ENCODE data around the gene USP43.

Gene USP43

DNA sequence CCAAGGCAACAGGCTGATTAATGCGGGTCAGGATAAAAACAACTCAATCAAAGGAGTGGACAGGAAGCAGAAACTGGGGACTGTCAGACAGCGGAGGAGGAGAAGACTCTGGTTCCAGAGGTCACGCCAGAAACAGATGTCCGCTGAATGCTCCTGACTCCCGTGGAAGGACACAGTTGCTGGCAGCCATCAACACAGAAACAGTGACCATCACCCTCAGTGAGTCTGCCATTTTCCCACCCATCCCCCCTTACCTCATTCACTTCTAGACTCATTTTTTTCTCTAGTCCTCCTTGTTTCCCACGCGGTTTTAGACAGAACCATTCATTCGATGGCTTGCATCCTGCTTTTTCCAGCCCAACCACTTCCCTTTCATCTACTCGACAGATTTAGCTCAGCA lies 105.2 kb downstream of the USP43 start:
- Histone ChIP-seq H3K27me3 (replicated peaks; ENCODE audit: control insufficient read depth, insufficient read depth, low read length) (no peaks in the 10 kb centered on the region; the same call in 1 of the 2 replicates), H3K4me3 (replicated peaks; ENCODE audit: low read depth, low read length) (no peak overlapping the region), H3K36me3 (ENCODE audit: control insufficient read depth, insufficient read depth, low read length) (no peaks in the 10 kb centered on the region)
- TF ChIP-seq, protein P1, sequence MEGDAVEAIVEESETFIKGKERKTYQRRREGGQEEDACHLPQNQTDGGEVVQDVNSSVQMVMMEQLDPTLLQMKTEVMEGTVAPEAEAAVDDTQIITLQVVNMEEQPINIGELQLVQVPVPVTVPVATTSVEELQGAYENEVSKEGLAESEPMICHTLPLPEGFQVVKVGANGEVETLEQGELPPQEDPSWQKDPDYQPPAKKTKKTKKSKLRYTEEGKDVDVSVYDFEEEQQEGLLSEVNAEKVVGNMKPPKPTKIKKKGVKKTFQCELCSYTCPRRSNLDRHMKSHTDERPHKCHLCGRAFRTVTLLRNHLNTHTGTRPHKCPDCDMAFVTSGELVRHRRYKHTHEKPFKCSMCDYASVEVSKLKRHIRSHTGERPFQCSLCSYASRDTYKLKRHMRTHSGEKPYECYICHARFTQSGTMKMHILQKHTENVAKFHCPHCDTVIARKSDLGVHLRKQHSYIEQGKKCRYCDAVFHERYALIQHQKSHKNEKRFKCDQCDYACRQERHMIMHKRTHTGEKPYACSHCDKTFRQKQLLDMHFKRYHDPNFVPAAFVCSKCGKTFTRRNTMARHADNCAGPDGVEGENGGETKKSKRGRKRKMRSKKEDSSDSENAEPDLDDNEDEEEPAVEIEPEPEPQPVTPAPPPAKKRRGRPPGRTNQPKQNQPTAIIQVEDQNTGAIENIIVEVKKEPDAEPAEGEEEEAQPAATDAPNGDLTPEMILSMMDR (IDR thresholded peaks at IDR 0.05; ENCODE audit: insufficient read depth, low read length, poor library complexity, severe bottlenecking), result no peak
- DNase-seq (ENCODE audit: extremely low read depth, insufficient read length), result no peak

DNA sequence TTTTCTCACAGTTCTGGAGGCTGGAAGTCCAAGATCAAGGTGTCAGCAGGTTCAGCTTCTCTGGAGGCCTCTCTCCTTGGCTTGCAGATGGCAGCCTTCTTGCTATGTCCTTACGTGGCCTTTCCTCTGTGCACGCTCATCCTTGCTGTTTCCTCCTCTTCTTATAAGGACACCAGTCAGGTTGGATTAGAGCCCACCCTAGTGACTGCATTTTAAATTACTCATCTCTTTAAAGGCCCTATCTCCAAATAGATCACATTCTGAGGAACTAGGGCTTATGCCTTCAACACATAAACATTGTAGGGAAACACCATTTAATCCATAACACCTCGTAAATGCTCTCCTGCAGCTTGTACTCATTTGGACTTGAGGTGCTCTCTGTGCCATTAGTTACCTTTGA lies 109.8 kb downstream of the USP43 start:
- Histone ChIP-seq H3K36me3 (ENCODE audit: control insufficient read depth, insufficient read depth, low read length) (no peaks in the 10 kb centered on the region), H3K27me3 (replicated peaks; ENCODE audit: control insufficient read depth, insufficient read depth, low read length) (no peaks in the 10 kb centered on the region; the same call in 1 of the 2 replicates), H3K4me3 (replicated peaks; ENCODE audit: low read depth, low read length) (no peak overlapping the region)
- TF ChIP-seq, protein P1 (IDR thresholded peaks at IDR 0.05; ENCODE audit: insufficient read depth, low read length, poor library complexity, severe bottlenecking), result no peak
- DNase-seq (ENCODE audit: extremely low read depth, insufficient read length), result no peak

DNA sequence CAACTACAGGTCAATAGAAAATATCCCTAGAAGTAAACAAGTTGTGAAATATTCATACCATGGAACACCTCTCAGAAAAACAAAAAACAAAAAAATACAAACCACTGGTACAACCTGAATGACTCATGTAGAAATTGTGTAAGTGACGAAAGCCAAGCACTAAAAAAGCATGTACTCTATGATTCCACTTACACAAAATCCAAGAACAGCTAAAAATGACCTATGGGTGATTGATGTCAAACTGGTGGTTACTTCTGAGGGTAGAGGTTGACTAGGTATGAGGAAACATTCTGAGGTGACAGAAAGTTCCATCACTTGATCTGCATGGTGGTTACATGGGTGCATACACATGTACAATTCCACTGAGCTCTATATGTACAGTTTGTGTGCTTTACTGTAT lies 114.9 kb downstream of the USP43 start:
- no peak for DNase-seq (ENCODE audit: extremely low read depth, insufficient read length)
- H3K27me3 ChIP-seq (replicated peaks; ENCODE audit: control insufficient read depth, insufficient read depth, low read length), result no peaks in the 10 kb centered on the region
- TF ChIP-seq, protein P1 (IDR thresholded peaks at IDR 0.05; ENCODE audit: insufficient read depth, low read length, poor library complexity, severe bottlenecking), result no peak
- no peaks in the 10 kb centered on the region for H3K36me3 ChIP-seq (ENCODE audit: control insufficient read depth, insufficient read depth, low read length)
- H3K4me3 ChIP-seq (replicated peaks; ENCODE audit: low read depth, low read length), result no peak overlapping the region

DNA sequence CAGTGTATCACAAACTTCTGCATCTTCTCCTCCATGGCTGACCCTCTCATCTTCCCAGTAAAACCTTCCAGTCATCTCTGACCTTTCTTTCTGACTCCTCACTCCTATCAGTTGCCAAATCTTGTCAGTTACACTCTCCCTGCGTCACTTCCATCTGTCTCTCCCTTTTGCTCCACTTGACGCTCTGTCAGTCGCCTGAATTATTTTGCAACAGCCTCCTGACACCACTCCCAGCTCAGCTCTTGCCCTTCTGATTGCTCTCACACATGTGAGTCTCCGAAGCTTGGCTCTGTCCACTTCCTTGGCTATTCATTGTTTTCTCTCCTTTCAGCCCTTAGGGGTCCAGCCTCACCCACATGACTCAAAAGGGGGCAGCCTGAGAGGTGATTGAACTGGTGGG lies 118.3 kb downstream of the USP43 start:
- H3K27me3 ChIP-seq (replicated peaks; ENCODE audit: control insufficient read depth, insufficient read depth, low read length), result no peaks in the 10 kb centered on the region; the same call in 1 of the 2 replicates

DNA sequence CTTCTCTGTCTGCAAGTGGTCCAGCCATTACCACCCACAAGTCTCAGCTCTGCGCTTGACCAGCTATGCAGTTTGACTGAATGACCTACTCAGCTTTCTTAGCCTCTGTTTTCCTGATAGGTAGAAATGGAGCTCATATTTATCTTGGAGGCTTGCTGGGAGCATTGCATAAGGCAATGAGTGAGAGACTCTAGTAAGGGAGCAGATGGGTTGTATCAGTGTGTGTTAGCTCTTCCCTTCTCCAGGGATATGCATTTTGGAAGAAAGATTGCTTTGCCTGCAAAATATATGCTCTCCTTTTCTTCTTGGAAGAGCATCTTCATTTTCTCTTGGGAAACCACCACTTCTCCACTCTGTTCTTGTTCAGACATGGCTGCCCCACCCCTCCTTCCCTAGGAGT lies 120.0 kb downstream of the USP43 start:
- DNase-seq (ENCODE audit: extremely low read depth, insufficient read length), result no peak
- no peaks in the 10 kb centered on the region for H3K36me3 ChIP-seq (ENCODE audit: control insufficient read depth, insufficient read depth, low read length)
- TF ChIP-seq, protein P1 (IDR thresholded peaks at IDR 0.05; ENCODE audit: insufficient read depth, low read length, poor library complexity, severe bottlenecking), result no peak
- no peaks in the 10 kb centered on the region; the same call in 1 of the 2 replicates for H3K27me3 ChIP-seq (replicated peaks; ENCODE audit: control insufficient read depth, insufficient read depth, low read length)
- no peak overlapping the region for H3K4me3 ChIP-seq (replicated peaks; ENCODE audit: low read depth, low read length)

More for the DNA sequence above, 118.3 kb downstream of the USP43 start:
- no peak for DNase-seq (ENCODE audit: extremely low read depth, insufficient read length)
- H3K4me3 ChIP-seq (replicated peaks; ENCODE audit: low read depth, low read length), result no peak overlapping the region
- TF ChIP-seq, protein P1 (IDR thresholded peaks at IDR 0.05; ENCODE audit: insufficient read depth, low read length, poor library complexity, severe bottlenecking), result no peak
- no peaks in the 10 kb centered on the region for H3K36me3 ChIP-seq (ENCODE audit: control insufficient read depth, insufficient read depth, low read length)

DNA sequence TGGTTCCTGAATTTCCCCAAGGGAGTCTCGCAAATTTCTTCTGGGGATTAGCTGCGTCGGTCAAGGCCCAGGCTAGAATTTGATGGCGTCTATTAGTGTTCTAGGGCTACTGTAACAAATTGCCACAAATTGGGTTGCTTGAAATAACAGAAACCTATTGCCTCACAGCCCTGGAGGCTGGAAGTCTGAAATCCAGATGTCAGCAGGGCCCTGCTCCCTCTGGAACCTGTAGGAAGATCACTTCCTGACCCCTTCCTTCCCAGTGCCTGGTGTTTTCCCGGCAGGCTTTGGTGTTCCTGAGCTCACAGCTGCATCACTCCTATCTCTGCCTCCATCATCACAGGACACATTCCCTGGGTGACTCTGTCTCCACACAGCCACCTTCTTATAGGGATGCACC lies 121.7 kb downstream of the USP43 start:
- H3K36me3 ChIP-seq (ENCODE audit: control insufficient read depth, insufficient read depth, low read length), result no peaks in the 10 kb centered on the region
- H3K27me3 ChIP-seq (replicated peaks; ENCODE audit: control insufficient read depth, insufficient read depth, low read length), result no peaks in the 10 kb centered on the region; the same call in 1 of the 2 replicates
- no peak overlapping the region for H3K4me3 ChIP-seq (replicated peaks; ENCODE audit: low read depth, low read length)
- no peak for DNase-seq (ENCODE audit: extremely low read depth, insufficient read length)
- TF ChIP-seq, protein P1 (IDR thresholded peaks at IDR 0.05; ENCODE audit: insufficient read depth, low read length, poor library complexity, severe bottlenecking), result no peak

Data from GM06990 (cell line).